Ectodermal cell (in vitro differentiated cells): ENCODE measurements around the gene FYN.

Source experiments
- H3K27ac ChIP-seq: 2 replicates; pipeline ENCODE4 v1.7.0; 2013; ENCODE audit warnings: mild to moderate bottlenecking, low read depth, low read length; ENCODE audit not compliant: insufficient read depth, poor library complexity, severe bottlenecking
- H3K27me3 ChIP-seq: 2 replicates; pipeline ENCODE4 v1.7.0; 2013; ENCODE audit warnings: mild to moderate bottlenecking, low read length; ENCODE audit not compliant: insufficient read depth, control insufficient read depth, poor library complexity, severe bottlenecking
- H3K36me3 ChIP-seq: one replicate; pipeline ENCODE4 v1.7.0; 2013; ENCODE audit warnings: low read length; ENCODE audit not compliant: control insufficient read depth, insufficient read depth
- H3K4me1 ChIP-seq: one replicate; pipeline ENCODE4 v1.7.0; 2013; ENCODE audit warnings: low read length; ENCODE audit not compliant: control insufficient read depth, insufficient read depth
- H3K4me3 ChIP-seq: 2 replicates; pipeline ENCODE4 v1.7.0; 2013; ENCODE audit warnings: low read depth, low read length, control low read depth; ENCODE audit not compliant: insufficient read depth
- H3K9me3 ChIP-seq: 2 replicates; pipeline ENCODE4 v1.7.0; 2013; ENCODE audit warnings: mild to moderate bottlenecking, low read length, moderate library complexity; ENCODE audit not compliant: control insufficient read depth
- WGBS, 2 experiments: methylation state at CpG; one replicate each; pipeline ENCODE4 v1.1.7; 2013; ENCODE audit warnings: missing lambda C conversion rate in 2 of 2; 5-methylcytosine and 5-hydroxymethylcytosine counted together

FYN gene

GRCh38 chr6:111782192-111782809 is 91.0 kb downstream of the FYN start:
- H3K4me3 ChIP-seq: no peak overlapping the region
- WGBS, 2 experiments: 91% methylated on average over 5 of the region's 5 CpGs
- H3K27ac ChIP-seq: no peak overlapping the region

GRCh38 chr6:111781041-111781708 is 92.1 kb downstream of the FYN start:
- no peaks in the 10 kb centered on the region for H3K9me3 ChIP-seq
- 91 to 92% methylated on average over 11 of the region's 11 CpGs for WGBS, 2 experiments
- no peaks in the 10 kb centered on the region for H3K27me3 ChIP-seq
- H3K36me3 ChIP-seq: no peaks in the 10 kb centered on the region
- H3K27ac ChIP-seq: no peak overlapping the region
- H3K4me1 ChIP-seq: peaks cover 24% of the 10 kb centered on the region
- H3K4me3 ChIP-seq: no peak overlapping the region

More at GRCh38 chr6:111782192-111782809, 91.0 kb downstream of the FYN start:
- no peaks in the 10 kb centered on the region for H3K9me3 ChIP-seq
- H3K4me1 ChIP-seq: peaks cover 18% of the 10 kb centered on the region
- H3K27me3 ChIP-seq: no peaks in the 10 kb centered on the region
- H3K36me3 ChIP-seq: no peaks in the 10 kb centered on the region

DNA sequence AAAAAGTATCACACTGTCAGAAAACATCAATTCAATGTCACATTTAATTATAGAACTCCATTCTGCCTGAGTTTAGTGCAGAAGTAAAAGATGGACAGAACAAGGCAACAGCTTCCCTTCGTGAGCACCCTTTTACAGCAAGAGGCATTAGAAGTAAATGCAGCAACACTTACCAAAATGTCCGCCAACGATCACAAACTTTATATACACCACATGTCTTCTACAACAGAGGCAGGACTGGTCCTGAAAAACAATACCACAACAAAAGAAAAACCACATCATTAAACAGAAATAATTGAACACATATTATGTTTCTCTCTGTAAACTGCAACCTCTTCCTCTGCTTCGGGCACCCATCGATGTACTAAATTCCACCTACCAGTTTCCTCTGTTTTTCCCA is 92.9 kb downstream of the FYN start:
- Histone ChIP-seq H3K4me3 (no peak overlapping the region), H3K27me3 (no peaks in the 10 kb centered on the region), H3K9me3 (no peaks in the 10 kb centered on the region), H3K27ac (no peak overlapping the region), H3K4me1 (peaks cover 31% of the 10 kb centered on the region), H3K36me3 (no peaks in the 10 kb centered on the region)
- WGBS, 2 experiments: 94 to 96% methylated on average over 5 of the region's 5 CpGs

- Histone ChIP-seq H3K27me3 (no peaks in the 10 kb centered on the region), H3K36me3 (no peaks in the 10 kb centered on the region), H3K4me3 (no peak overlapping the region), H3K27ac (no peak overlapping the region), H3K9me3 (no peaks in the 10 kb centered on the region), H3K4me1 (peaks cover 34% of the 10 kb centered on the region)
- WGBS, 2 experiments: 94 to 97% methylated on average over 2 of the region's 2 CpGs
Measured at GRCh38 chr6:111779660-111780059, 93.6 kb downstream of the FYN start.

GRCh38 chr6:111779031-111779430 is 94.2 kb downstream of the FYN start:
- H3K4me3 ChIP-seq: no peak overlapping the region
- 89 to 96% methylated on average over 1 to 3 of the region's 3 CpGs for WGBS, 2 experiments
- H3K9me3 ChIP-seq: no peaks in the 10 kb centered on the region
- H3K4me1 ChIP-seq: peaks cover 30% of the 10 kb centered on the region
- H3K36me3 ChIP-seq: no peaks in the 10 kb centered on the region
- no peak overlapping the region for H3K27ac ChIP-seq
- no peaks in the 10 kb centered on the region for H3K27me3 ChIP-seq

GRCh38 chr6:111777357-111777756 is 95.9 kb downstream of the FYN start:
- Histone ChIP-seq H3K4me3 (no peak overlapping the region), H3K27ac (no peak overlapping the region), H3K9me3 (no peaks in the 10 kb centered on the region), H3K36me3 (no peaks in the 10 kb centered on the region), H3K4me1 (peaks cover 20% of the 10 kb centered on the region), H3K27me3 (no peaks in the 10 kb centered on the region)
- 93 to 96% methylated on average over 6 of the region's 6 CpGs for WGBS, 2 experiments

GRCh38 chr6:111776236-111777221 is 96.7 kb downstream of the FYN start:
- Histone ChIP-seq H3K4me3 (no peak overlapping the region), H3K27me3 (no peaks in the 10 kb centered on the region), H3K4me1 (peaks cover 21% of the 10 kb centered on the region), H3K27ac (no peak overlapping the region), H3K36me3 (no peaks in the 10 kb centered on the region), H3K9me3 (no peaks in the 10 kb centered on the region)
- WGBS, 2 experiments: 91 to 93% methylated on average over 7 to 8 of the region's 8 CpGs

- Histone ChIP-seq H3K4me1 (peaks cover 31% of the 10 kb centered on the region), H3K36me3 (no peaks in the 10 kb centered on the region), H3K9me3 (no peaks in the 10 kb centered on the region), H3K4me3 (no peak overlapping the region), H3K27ac (no peak overlapping the region), H3K27me3 (no peaks in the 10 kb centered on the region)
- WGBS, 2 experiments: 86 to 89% methylated on average over 8 of the region's 8 CpGs
Measured at GRCh38 chr6:111775145-111775922, 97.9 kb downstream of the FYN start.

- WGBS, 2 experiments: 95 to 97% methylated on average over 1 of the region's 1 CpG
- Histone ChIP-seq H3K27ac (no peak overlapping the region), H3K4me3 (no peak overlapping the region), H3K27me3 (no peaks in the 10 kb centered on the region), H3K9me3 (no peaks in the 10 kb centered on the region), H3K36me3 (no peaks in the 10 kb centered on the region), H3K4me1 (peaks cover 31% of the 10 kb centered on the region)
Measured at GRCh38 chr6:111774346-111774703, 98.9 kb downstream of the FYN start.
